CD4-positive, alpha-beta T cell treated with Interleukin-6 for 4 hours (primary cell): ENCODE measurements around the gene PALM3.
"Not testable (repeated sequence)": the region's sequence is repeated elsewhere in the genome, so short reads cannot be mapped to it uniquely, and the experiment has no call there.

Experiments used
- DNase-seq: peaks from one replicate; pipeline ENCODE4 v3.0.0-alpha.2; 2020; ENCODE audit warnings: mixed read lengths

PALM3 gene

DNA sequence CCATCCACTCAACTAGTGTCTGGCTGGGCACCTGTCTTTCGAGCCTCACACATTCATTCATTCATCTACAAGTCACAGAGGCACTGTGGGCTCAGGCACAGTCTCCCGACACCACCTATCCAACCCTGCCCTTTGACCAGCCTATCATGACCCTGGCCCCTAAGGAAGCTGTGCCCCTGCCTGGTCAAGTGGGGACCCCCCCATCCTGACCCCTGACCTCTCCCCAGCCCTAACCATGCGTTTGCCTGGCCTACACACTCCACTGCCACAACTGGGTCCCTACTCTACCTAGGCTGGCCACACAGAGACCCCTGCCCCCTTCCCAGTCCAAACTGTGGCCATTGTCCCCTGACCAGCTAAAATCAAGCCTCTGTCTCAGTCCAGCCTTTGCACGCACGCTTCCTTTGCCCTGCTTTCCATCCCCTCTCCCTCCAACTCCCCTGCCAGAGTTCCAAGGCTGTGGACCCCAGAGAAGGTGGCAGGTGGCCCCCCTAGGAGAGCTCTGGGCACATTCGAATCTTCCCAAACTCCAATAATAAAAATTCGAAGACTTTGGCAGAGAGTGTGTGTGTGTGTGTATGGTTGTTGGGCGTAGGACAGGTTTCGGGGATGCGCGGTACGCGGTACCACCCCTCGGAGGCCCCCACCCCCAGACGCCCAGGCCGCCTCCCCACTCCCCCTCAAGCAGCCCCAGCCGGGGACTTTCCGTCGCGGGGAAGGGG, 30.7 kb downstream of the PALM3 start:
- peak; percentile 88 for DNase-seq

DNA sequence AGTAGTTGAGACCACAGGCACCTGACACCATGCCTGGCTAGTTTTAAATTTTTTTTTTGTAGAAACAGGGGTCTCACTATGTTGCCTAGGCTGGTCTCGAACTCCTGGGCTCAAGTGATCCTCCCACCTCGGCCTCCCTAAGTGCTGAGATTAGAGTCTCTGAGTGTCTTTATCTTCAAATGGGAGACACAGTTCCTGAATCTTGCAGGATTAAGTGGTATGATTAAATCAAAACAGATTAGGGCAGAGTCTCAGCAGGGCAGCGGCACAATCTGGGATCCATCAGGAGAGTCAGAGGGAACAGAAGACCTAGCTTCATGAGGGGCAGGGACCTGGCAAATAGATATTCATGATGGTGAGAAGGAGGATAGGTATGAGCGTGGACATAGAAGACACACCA, 33.0 kb downstream of the PALM3 start:
- no peak for DNase-seq

DNA sequence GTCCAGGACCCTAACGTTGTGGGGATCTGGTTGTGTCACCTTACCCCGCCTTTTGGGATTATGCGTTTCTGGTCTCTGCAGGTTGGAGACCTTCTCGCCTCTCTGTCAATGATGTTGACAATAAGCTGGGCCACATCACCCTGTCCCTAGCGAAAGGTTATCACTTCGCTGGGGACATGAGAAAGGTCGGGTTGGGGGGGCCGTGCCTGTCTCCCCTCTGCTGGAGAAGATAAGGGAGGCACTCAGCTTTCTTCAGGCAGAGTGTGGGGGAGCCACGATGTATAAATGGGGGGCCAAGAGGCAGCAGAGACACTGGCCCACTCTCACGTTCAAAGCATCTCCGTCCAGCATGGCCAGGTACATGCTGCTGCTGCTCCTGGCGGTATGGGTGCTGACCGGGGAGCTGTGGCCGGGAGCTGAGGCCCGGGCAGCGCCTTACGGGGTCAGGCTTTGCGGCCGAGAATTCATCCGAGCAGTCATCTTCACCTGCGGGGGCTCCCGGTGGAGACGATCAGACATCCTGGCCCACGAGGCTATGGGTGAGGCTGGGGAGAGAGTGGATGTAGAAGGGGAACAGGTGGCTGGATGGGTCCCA, 33.9 kb downstream of the PALM3 start, which contains the start of gene RLN3:
Gene RLN3, plus strand, starts transcription at position 293 of the 595 bp plus-strand sequence. Its CDS starts 57 bp downstream, at position 350.
- DNase-seq, result no peak

DNA sequence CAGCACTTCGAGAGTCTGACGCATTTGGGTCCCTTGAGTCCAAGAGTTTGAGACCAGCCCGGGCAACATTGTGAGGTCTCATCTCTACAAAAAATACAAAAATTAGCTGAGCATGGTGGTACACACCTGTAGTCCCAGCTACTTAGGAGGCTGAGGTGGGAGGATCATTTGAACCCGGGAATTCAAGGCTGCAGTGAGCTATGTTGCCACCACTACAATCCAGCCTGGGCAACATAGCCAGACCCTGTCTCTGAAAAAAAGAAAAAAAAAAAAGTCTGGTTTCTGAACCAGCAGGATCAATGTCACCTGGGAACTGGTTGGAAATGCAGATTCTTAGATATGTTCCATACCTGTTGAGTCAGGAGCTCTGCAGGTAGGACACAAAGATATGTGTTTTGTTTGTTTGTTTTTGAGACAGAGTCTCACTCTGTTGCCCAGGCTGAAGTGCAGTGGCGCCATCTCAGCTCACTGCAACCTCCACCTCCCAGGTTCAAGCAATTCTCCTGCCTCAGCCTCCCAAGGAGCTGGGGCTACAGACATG, 35.2 kb downstream of the PALM3 start:
- not testable (repeated sequence) for DNase-seq

DNA sequence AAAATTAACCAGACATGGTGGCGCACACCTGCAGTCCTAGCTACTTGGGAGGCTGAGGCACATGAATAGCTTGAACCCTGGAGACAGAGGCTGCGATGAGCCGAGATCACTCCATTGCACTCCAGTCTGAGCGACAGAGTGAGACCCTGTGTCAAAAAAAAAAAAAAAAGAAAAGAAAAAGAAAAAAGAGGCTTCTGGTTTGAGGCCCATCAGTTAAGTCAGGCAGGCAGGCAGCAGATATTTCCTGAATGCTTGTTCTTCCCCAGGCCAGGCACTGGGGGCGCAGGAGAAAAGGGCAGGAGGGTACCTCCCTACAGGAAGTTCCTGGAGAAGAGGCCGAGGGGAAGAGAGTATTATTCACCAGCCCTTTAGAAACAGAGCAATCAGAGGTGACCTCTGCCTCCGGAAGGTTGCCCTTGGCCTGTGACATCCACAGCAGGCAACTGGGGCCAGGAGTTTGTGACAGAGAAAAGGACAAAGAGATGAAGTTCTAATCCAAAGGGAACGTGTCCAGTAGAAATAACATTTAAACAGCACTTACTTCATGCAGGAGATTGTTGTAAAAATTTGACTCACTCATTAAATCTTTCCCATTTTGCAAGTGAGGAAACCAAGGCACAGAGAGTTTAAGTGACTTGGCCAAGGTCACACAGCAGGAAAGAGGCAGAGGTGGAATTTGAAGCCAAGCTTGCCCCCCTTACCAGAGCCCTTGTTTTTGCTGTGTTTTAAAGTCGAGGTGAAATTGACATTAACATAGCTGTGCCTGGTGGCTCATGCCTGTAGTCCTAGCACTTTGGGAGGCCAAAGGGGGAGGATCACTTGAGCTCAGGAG, 38.3 kb downstream of the PALM3 start:
- peak; percentile 50 for DNase-seq

DNA sequence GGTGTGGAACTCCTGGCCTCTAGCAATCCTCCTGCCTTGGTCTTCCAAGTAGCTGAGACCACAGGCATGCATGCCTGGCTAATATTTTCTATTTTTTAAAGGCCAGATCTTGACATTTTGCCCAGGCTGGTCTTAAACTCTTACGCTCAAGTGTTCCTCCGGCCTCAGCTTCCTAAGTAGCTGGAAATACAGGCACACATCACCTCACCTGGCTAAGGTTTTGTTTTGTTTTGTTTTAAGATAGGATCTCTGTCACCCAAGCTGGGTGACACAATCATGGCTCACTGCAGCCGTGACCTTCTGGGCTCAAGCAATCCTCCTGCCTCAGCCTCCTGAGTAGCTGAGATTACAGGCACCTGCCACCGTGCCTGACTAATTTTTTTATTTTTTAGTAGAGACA, 39.4 kb downstream of the PALM3 start:
- DNase-seq, result no peak

DNA sequence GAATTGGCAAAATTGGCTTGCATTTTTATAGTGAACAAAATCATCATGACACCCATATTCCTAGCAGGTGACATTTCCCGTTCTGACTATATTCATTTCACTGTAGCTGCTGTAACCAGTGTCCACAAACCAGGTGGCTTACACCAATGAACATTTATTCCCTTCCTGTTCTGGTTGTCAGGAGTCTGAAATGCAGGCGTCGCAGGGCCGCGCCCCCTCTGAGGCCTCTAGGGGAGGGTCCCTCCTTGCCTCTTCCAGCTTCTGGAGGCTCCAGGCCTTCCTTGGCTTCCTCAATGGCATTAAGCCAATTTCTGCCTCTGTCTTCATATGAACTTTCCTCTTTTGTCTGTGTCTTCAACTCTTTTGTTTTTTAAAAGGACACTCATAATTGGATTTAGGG, 40.4 kb downstream of the PALM3 start:
- DNase-seq, result no peak

DNA sequence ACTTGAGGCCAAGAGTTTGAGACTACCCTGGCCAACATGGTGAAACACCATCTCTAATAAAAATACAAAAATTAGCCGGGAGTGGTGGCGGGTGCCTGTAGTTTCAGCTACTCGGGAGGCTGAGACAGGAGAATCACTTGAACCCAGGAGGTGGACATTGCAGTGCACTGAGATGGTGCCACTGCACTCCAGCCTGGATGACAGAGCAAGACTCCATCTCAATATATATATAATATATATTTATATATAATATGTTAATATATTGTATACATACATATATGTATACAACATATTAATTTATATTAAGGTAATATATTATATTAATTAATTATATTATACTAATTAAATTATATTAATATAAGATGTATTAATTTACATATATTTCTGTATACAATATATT, 42.1 kb downstream of the PALM3 start:
- DNase-seq, result not testable (repeated sequence)

DNA sequence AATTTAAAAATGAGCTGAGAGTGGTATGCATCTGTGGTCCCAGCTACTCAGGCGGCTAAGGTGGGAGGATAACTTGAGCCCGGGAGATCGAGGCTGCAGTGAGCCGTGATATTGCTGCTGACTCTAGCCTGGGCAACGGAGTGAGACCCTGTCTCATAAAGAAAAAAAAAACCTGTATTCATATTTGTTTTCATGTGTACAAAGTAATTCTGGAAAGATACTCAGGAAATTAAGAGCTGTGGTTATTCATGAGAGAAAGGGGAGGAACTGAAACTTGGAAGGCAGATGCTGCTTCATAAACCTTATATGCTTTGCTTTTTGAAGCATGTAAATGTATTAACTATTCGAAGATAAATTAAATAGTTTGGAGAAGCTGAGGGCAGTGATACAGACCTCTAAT, 42.8 kb downstream of the PALM3 start:
- DNase-seq, result no peak

DNA sequence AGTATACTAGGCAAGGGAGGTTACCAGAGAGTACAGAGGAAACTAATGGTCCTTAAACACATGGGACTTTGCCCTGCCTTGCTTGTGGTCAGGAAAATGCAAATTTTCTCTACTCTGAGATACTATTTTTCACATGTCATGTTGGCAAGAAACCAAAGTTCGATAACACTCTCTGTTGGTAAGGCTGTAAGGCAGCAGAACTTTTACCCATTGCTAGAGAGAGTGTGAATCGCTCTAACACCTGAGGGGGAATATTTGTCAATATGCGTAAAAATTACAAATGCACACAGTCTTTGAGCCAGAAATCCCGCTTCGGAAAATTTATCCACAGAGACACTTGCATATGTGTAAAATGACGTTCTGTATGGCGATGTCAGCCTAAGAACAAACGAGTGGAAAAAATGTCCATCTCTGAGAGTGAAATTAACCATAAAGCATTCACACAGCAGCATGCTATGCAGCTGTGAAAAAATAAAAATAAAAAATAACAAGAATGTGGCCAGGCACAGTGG, 46.3 kb downstream of the PALM3 start:
- DNase-seq, result no peak

DNA sequence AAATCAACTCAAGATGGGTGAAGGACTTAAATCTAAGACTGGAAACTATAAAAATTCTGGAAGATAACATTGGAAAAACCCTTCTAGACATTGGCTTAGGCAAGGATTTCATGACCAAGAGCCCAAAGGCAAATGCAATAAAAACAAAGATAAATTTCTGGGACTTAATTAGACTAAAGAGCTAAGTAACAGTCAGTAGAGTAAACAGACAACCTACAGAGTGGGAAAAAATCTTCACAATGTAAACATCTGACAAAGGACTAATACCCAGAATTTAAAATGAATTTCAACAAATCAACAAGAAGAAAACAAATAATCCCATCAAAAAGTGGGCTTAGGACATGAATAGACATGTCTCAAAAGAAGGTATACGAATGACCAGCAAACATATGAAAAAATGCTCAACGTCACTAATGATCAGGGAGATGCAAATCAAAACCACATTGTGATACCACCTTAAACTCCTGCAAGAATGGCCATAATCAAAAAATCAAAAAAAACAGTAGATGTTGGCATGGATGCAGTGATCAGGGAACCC, 49.4 kb downstream of the PALM3 start:
- no peak for DNase-seq

DNA sequence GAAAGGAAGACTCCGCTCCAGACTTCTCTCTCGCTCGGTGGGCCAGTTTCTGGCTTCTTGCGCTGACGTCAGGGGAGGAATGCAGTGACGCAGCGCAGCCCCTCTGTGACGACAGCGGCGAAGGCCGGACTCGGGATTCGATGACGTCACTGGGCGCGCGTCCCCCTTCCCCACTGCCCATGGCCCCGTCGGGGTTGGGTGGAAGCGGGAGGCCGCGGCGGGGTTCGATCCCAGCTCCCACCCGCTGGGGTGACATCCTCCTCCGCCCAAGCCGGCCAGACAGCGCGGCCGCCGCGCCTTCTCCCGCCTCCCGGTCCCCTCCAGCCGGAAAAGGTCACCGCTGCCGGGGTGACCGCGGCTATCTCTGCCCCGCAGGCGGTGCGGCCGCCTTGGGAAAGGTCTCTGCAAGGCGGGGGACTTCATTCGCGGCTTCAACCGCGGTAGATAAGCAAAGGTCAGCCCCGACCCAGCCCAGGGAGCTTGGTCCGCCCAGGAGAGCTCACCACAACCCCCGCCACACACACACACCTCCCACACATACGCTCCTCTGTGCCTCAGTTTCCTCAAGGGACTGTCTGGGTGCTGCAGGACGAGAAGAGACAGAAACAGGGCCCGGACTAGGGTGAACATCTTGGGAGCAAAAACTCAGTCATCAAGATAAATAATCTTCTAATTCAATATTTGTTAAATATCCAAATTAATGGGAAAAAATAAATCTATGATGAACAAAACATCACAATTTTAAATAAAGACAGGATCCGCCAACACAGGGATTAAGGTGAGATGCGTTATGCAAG, 54.9 kb downstream of the PALM3 start:
- peak; percentile 33 for DNase-seq

DNA sequence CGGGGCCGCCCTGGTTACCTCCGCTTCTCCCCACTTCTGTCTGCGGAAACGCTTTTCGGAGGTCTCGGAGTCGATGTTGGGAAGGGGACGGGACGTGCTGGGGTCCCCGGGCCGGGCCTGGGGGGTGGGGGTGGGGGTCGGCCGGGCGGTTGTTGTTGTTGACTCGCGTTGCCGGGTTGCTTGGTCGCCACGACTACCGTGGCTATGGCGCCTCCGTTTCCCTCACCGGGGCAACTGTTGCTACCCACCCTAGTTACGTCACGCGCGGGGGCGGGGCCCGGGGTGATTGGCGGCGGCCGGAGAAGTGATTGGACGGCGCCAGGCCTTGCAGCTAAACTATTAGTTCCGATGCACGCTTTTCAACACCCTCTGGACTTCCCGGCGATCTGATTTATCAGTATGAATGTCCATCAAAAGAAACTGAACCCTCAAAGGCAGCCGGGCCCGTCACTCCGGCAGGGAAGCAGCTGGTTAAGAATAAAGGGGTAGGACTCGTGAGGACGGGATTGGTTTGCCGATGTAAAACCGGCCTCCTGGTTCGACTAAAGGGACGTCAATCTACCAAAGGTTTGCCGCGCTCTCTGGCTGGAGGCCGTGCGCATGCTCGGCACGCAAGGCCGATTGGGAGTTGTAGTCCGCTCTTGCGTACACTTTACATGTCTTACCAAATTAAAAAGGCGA, 55.7 kb downstream of the PALM3 start, which contains the start of gene RFX1:
Gene RFX1, minus strand, starts transcription at position 236 of the 681 bp plus-strand sequence. CDS start 12,477 bp downstream, outside the sequence.
- DNase-seq, result peak; percentile 100

DNA sequence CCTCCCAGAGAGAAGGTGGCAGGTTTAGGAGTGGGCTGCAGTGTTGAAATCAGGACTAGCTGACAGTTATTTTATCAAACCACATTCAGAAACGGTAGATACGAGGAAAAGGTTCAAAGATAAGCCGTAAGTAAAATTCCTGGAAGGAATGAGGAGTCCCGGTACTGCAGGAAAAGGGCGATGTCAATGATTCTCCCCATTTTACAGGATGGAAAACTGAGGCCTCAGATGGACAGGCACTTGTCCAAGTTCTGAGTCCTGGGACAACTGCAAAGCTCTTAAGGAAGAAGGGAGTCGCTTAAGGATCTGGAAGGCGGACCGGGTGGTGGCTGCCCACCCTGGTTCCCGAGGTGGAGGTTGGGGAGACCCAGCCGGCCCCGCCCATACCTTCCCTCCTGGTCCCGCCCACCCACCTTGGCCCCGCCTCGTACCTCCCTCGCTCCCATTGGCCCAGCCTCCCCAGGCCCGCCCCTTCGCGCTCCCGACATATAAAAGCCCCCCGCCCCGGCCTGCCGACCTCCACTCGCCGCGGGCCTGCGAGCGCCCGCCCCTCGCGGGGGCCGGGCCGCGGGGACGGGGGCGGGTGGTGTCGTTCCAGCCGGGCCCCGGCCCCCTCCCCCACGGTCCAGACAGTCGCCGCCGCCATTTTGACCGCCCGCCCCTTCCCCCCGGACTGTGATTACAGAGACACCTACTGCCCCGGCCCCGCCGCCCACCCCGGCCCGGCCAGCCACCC, 56.4 kb downstream of the PALM3 start:
- peak; percentile 92 for DNase-seq

DNA sequence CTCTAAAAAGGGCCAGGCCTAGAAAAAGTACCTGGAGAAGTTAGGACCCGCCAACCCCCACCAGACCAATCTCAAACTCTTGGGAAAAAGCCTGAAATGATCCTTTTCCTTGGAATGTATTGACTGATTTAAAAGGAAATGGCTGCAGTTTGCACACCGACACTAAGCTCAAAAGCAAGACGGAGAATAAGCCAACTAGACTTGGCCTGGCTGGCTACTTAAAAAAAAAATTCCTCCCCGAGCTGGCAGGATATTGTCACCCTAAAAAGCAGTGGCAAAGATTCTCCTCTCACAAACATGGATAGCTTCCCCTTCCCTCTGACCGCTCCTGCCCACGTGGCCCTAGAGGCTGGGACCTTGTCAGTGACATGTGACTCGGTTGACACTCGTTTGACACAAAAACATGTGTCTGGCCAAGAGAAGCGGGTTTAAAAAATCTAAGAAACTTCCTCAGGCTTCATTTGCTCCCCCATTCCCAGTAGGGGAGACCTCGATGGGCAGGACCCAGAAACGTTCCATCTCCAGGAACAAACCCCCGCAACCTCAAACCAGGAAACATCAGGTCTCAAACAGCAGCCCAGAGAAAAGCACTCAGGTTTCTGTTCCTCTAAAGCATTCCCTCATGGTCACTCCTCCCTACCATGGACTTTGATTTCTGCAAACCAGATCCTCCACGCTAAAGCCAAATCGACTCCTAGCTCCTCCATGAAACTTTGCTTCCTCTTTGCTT, 57.1 kb downstream of the PALM3 start:
- DNase-seq, result no peak
